ENCODE results near the gene ABCA10.

DNA sequence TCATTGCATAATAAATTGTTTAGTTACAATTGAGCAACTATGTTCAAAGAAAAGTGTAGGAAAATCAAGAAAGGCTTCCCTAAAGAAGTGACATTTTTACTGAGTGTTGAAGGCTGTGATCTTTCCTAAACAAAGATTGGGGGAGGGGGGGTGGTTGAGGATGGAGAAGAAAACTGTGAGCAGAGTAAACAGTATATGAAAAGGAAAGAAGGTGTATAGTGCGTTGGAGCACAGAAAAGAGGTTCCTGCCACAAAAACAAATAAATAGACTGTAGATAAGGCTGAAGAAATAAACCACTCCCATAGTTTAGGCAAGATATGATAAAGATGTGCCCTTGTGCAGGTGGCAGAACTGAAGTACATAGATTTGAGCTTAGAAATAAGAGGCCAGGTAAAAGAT, 8.5 kb downstream of the ABCA10 start:
- TF ChIP-seq, protein P1, sequence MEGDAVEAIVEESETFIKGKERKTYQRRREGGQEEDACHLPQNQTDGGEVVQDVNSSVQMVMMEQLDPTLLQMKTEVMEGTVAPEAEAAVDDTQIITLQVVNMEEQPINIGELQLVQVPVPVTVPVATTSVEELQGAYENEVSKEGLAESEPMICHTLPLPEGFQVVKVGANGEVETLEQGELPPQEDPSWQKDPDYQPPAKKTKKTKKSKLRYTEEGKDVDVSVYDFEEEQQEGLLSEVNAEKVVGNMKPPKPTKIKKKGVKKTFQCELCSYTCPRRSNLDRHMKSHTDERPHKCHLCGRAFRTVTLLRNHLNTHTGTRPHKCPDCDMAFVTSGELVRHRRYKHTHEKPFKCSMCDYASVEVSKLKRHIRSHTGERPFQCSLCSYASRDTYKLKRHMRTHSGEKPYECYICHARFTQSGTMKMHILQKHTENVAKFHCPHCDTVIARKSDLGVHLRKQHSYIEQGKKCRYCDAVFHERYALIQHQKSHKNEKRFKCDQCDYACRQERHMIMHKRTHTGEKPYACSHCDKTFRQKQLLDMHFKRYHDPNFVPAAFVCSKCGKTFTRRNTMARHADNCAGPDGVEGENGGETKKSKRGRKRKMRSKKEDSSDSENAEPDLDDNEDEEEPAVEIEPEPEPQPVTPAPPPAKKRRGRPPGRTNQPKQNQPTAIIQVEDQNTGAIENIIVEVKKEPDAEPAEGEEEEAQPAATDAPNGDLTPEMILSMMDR (IDR thresholded peaks at IDR 0.05), result no peak
- TF ChIP-seq, protein P2, sequence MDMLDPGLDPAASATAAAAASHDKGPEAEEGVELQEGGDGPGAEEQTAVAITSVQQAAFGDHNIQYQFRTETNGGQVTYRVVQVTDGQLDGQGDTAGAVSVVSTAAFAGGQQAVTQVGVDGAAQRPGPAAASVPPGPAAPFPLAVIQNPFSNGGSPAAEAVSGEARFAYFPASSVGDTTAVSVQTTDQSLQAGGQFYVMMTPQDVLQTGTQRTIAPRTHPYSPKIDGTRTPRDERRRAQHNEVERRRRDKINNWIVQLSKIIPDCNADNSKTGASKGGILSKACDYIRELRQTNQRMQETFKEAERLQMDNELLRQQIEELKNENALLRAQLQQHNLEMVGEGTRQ (CRISPR knock-in tag; IDR thresholded peaks at IDR 0.05), result no peak
- TF ChIP-seq CREB1 (CRISPR knock-in tag; IDR thresholded peaks at IDR 0.05) (no peak), SP1 (CRISPR knock-in tag; conservative IDR thresholded peaks at IDR 0.05) (no peak), NR2C2 (CRISPR knock-in tag; IDR thresholded peaks at IDR 0.05) (no peak), ETV6 (CRISPR knock-in tag; IDR thresholded peaks at IDR 0.05) (no peak), NFYB (CRISPR knock-in tag; conservative IDR thresholded peaks at IDR 0.05; ENCODE audit: low read depth) (no peak)
- TF ChIP-seq, protein P3, sequence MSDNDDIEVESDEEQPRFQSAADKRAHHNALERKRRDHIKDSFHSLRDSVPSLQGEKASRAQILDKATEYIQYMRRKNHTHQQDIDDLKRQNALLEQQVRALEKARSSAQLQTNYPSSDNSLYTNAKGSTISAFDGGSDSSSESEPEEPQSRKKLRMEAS (CRISPR knock-in tag; IDR thresholded peaks at IDR 0.05), result no peak
- TF ChIP-seq, protein P4, sequence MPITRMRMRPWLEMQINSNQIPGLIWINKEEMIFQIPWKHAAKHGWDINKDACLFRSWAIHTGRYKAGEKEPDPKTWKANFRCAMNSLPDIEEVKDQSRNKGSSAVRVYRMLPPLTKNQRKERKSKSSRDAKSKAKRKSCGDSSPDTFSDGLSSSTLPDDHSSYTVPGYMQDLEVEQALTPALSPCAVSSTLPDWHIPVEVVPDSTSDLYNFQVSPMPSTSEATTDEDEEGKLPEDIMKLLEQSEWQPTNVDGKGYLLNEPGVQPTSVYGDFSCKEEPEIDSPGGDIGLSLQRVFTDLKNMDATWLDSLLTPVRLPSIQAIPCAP (CRISPR knock-in tag; IDR thresholded peaks at IDR 0.05), result no peak
- TF ChIP-seq, protein P5, sequence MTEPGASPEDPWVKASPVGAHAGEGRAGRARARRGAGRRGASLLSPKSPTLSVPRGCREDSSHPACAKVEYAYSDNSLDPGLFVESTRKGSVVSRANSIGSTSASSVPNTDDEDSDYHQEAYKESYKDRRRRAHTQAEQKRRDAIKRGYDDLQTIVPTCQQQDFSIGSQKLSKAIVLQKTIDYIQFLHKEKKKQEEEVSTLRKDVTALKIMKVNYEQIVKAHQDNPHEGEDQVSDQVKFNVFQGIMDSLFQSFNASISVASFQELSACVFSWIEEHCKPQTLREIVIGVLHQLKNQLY (CRISPR knock-in tag; IDR thresholded peaks at IDR 0.05), result no peak
